DND-41 (cell line): ENCODE results near the gene TBC1D21.

Experiments
- ATAC-seq: fragments of 200-7000 bp; cut with Tn5 transposase; 3 replicates; pipeline ENCODE4 v1.9.1; 2021; ENCODE audit warnings: low read depth; ENCODE audit not compliant: insufficient read depth
- DNase-seq: peaks from one replicate; pipeline ENCODE4 v3.0.0-alpha.2; 2020
- H2AFZ ChIP-seq: 2 replicates; pipeline ENCODE4 v1.6.0; 2012; ENCODE audit warnings: low read depth, low read length
- H3K27ac ChIP-seq: 2 replicates; pipeline ENCODE4 v1.5.1; 2012; ENCODE audit warnings: low read length, inconsistent platforms
- H3K27me3 ChIP-seq: fragments of 200-600 bp; sonication (generic); 2 replicates; pipeline ENCODE4 v1.6.0; 2012; ENCODE audit warnings: low read length, mild to moderate bottlenecking, inconsistent platforms; ENCODE audit not compliant: insufficient read depth, poor library complexity
- H3K36me3 ChIP-seq: 2 replicates; pipeline ENCODE4 v1.5.1; 2012; ENCODE audit warnings: low read length, inconsistent platforms; ENCODE audit not compliant: insufficient read depth
- H3K4me1 ChIP-seq: 2 replicates; pipeline ENCODE4 v1.5.1; 2012; ENCODE audit warnings: mild to moderate bottlenecking, low read length; ENCODE audit not compliant: insufficient read depth
- H3K4me2 ChIP-seq: 2 replicates; pipeline ENCODE4 v1.6.0; 2012; ENCODE audit warnings: mild to moderate bottlenecking, moderate library complexity, low read length, inconsistent platforms; ENCODE audit not compliant: insufficient read depth
- H3K4me3 ChIP-seq, 2 experiments: fragments of 200-600 bp in 1 of 2; shearing (Covaris generic) in 1 of 2; 2 replicates each; pipeline ENCODE4 v1.5.1; 2012 to 2016; ENCODE audit warnings: inconsistent platforms in 2 of 2, low read length in 2 of 2, mild to moderate bottlenecking in 2 of 2, low read depth in 1 of 2, moderate library complexity in 1 of 2
- H3K79me2 ChIP-seq: 2 replicates; pipeline ENCODE4 v1.6.0; 2012; ENCODE audit warnings: low read length, inconsistent platforms; ENCODE audit not compliant: insufficient read depth
- H3K9ac ChIP-seq: 2 replicates; pipeline ENCODE4 v1.6.0; 2012; ENCODE audit warnings: low read depth, mild to moderate bottlenecking, inconsistent platforms, low read length, moderate library complexity
- H3K9me3 ChIP-seq: 2 replicates; pipeline ENCODE4 v1.5.1; 2012; ENCODE audit warnings: low read length, moderate library complexity, mild to moderate bottlenecking, inconsistent platforms; ENCODE audit not compliant: insufficient read depth, severe bottlenecking
- H4K20me1 ChIP-seq: 2 replicates; pipeline ENCODE4 v1.6.0; 2012; ENCODE audit warnings: low read length; ENCODE audit not compliant: insufficient read depth
- CTCF ChIP-seq: IDR thresholded peaks from 2 replicates; pipeline ENCODE4 v1.5.1; 2012; ENCODE audit warnings: borderline replicate concordance, low read length, moderate library complexity, mild to moderate bottlenecking; ENCODE audit not compliant: poor library complexity, severe bottlenecking; ENCODE audit errors: extremely low read depth
- EZH2 ChIP-seq: IDR thresholded peaks from 3 replicates; pipeline ENCODE4 v1.6.1; 2012; ENCODE audit warnings: borderline replicate concordance, low read depth, mild to moderate bottlenecking, moderate library complexity, low read length, inconsistent platforms; ENCODE audit not compliant: severe bottlenecking

Gene TBC1D21

GRCh38 chr15:73908822-73909122 is 35.4 kb downstream of the TBC1D21 start:
- no peaks in the 10 kb centered on the region for H3K4me1 ChIP-seq
- ATAC-seq (no peak), DNase-seq (no peak)
- H3K4me3 ChIP-seq = no peak overlapping the region
- H3K4me2 ChIP-seq = no peak overlapping the region
- no peaks in the 10 kb centered on the region for H3K9me3 ChIP-seq
- peaks cover 18% of the 10 kb centered on the region for H3K27me3 ChIP-seq
- no peak for TF ChIP-seq CTCF
- TF ChIP-seq EZH2 = no peak
- no peaks in the 10 kb centered on the region for H3K79me2 ChIP-seq
- no peak overlapping the region for H2AFZ ChIP-seq
- H3K27ac ChIP-seq = no peak overlapping the region
- H4K20me1 ChIP-seq = no peaks in the 10 kb centered on the region
- H3K9ac ChIP-seq = no peak overlapping the region
- no peaks in the 10 kb centered on the region for H3K36me3 ChIP-seq

DNA sequence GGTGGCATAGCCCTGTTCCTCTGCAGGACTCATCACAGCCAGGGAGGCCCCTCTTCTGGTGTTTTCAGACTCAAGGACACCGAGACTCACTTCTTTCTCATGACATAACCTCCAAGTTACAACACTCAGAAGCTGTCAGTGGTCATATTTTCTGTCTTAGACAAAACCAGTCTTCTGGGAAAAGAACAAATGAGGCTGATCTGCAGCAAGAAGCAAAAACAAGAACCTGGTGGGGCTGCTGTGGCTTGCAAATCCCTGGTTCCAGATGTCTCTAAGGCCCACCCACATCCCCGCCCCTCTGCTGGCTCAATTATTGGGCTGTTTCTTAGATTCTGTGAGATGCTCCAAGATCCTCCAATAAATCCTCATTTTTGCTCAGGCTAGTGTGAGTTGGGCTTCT is 36.3 kb downstream of the TBC1D21 start:
- DNase-seq = no peak
- Histone ChIP-seq H3K4me2 (no peak overlapping the region), H3K9me3 (no peaks in the 10 kb centered on the region), H4K20me1 (no peaks in the 10 kb centered on the region), H3K27me3 (peaks cover 13% of the 10 kb centered on the region), H3K9ac (no peak overlapping the region), H3K27ac (no peak overlapping the region), H3K4me1 (no peaks in the 10 kb centered on the region), H3K79me2 (no peaks in the 10 kb centered on the region), H3K4me3 (no peak overlapping the region), H3K36me3 (no peaks in the 10 kb centered on the region), H2AFZ (no peak overlapping the region)
- no peak for ATAC-seq
- TF ChIP-seq EZH2 = no peak
- TF ChIP-seq CTCF = no peak

- Histone ChIP-seq H3K36me3 (no peaks in the 10 kb centered on the region), H3K9me3 (no peaks in the 10 kb centered on the region), H3K4me2 (no peak overlapping the region), H2AFZ (no peak overlapping the region), H3K4me1 (no peaks in the 10 kb centered on the region), H4K20me1 (no peaks in the 10 kb centered on the region), H3K27ac (no peak overlapping the region), H3K27me3 (peaks cover 12% of the 10 kb centered on the region), H3K4me3 (no peak overlapping the region), H3K79me2 (no peaks in the 10 kb centered on the region), H3K9ac (no peak overlapping the region)
- TF ChIP-seq EZH2 (no peak), CTCF (no peak)
- DNase-seq (no peak), ATAC-seq (no peak)
These were observed 37.3 kb downstream of the TBC1D21 start for GRCh38 chr15:73910522-73911303.
